G401 (cell line): ENCODE results near the gene STARD3. TPM values are rescaled to one million over a fixed set of nuclear protein-coding genes. Genes with fewer than 3 reads are reported as not detected.
A peak's percentile ranks its signal among the peaks of the same experiment; 100 is the strongest.

Source experiments
- DNase-seq: peaks from one replicate; pipeline ENCODE4 v3.0.0-alpha.2; 2015; ENCODE audit warnings: low spot score
- in situ Hi-C: cut with HindIII; loops from 2 replicates; pipeline ENCODE4 v1.10.0; 2016; ENCODE audit warnings: low sequenced_read_pairs, mixed read lengths
- total RNA-seq: library from RNA; depleted of rRNA; stranded (reverse); fragments of >200 nt; shearing (Covaris generic); gene quantifications from 2 replicates; pipeline ENCODE4 v1.2.3, GENCODE V29; 2014

STARD3 gene
- total RNA-seq, 1 experiment from 2014 or later, result 30.8 TPM

GRCh38 chr17:39666231-39666600 is 29.3 kb downstream of the STARD3 start:
- DNase-seq, result no peak
- in situ Hi-C loops, result no loop called here

- in situ Hi-C loops, result no loop called here
- peak; percentile 36 for DNase-seq
These were observed 29.8 kb downstream of the STARD3 start for GRCh38 chr17:39666601-39667261.

- DNase-seq, result no peak
- in situ Hi-C loops, result no loop called here
These were observed 30.5 kb downstream of the STARD3 start for GRCh38 chr17:39667262-39667944.

- in situ Hi-C loops, result no loop called here
- DNase-seq, result peak; percentile 47
These were observed 31.3 kb downstream of the STARD3 start, which contains the start of gene PNMT for GRCh38 chr17:39667945-39668924. Gene PNMT (plus strand): TSS chr17:39668453. CDS start chr17:39668476, 23 bp downstream.

- no peak for DNase-seq
- in situ Hi-C loops, result no loop called here
These were observed 33.2 kb downstream of the STARD3 start for GRCh38 chr17:39669897-39670735.

GRCh38 chr17:39670746-39671145 is 33.8 kb downstream of the STARD3 start:
- in situ Hi-C loops, result no loop called here
- DNase-seq, result no peak

- in situ Hi-C loops, result no loop called here
- DNase-seq, result peak; percentile 32
These were observed 34.9 kb downstream of the STARD3 start for GRCh38 chr17:39671651-39672521.

GRCh38 chr17:39672522-39673334 is 35.8 kb downstream of the STARD3 start:
- no peak for DNase-seq
- in situ Hi-C loops, result no loop called here

- no peak for DNase-seq
- in situ Hi-C loops, result no loop called here
These were observed 36.6 kb downstream of the STARD3 start for GRCh38 chr17:39673335-39674081.

GRCh38 chr17:39674179-39674578 is 37.2 kb downstream of the STARD3 start:
- in situ Hi-C loops, result no loop called here
- no peak for DNase-seq

- no peak for DNase-seq
- in situ Hi-C loops, result loop anchor here (25.0 kb wide), 1 partner anchor 312 kb away; the partner anchor contains the start of gene PSMD3
These were observed 37.9 kb downstream of the STARD3 start for GRCh38 chr17:39674702-39675389.

- DNase-seq, result no peak
- in situ Hi-C loops, result loop anchor here (25.0 kb wide), 1 partner anchor 312 kb away; the partner anchor contains the start of gene PSMD3
These were observed 38.6 kb downstream of the STARD3 start for GRCh38 chr17:39675390-39676082.

GRCh38 chr17:39676198-39676819 is 39.4 kb downstream of the STARD3 start:
- no peak for DNase-seq
- in situ Hi-C loops, result loop anchor here (25.0 kb wide), 1 partner anchor 311 kb away; the partner anchor contains the start of gene PSMD3

GRCh38 chr17:39677072-39677471 is 40.1 kb downstream of the STARD3 start:
- in situ Hi-C loops, result loop anchor here (25.0 kb wide), 1 partner anchor 310 kb away; the partner anchor contains the start of gene PSMD3
- no peak for DNase-seq
